ENCODE measurements around the gene KIF6.

DNA sequence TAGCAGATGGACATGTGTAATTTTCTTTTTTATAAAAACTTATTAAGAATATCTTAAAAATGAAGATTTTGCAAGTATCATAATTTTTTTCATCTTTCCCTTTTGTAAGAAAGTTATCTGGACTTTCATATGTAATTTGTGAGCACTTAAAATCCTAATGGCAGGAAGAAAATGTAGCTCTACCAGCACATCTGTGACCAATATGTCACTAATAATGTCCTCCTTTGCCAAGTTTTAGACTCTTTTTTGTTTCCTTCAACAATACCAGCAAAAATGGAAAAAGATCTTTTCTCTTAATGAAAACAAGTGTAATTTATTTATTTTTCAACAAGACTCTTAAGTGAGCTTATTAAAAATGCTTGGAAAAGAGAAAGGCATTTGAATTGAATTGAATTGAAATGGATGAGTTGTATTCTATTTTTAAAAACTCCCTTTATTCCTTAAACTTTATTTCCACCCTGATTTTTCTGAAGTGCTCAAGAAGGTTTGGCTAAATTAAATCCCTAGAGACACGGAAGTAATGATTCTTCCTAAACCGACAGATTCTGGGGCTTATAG, 110.7 kb downstream of the KIF6 start:
- no peak for TF ChIP-seq EZH2 (IDR thresholded peaks at IDR 0.05; ENCODE audit: low read length)
- TF ChIP-seq, protein P1, sequence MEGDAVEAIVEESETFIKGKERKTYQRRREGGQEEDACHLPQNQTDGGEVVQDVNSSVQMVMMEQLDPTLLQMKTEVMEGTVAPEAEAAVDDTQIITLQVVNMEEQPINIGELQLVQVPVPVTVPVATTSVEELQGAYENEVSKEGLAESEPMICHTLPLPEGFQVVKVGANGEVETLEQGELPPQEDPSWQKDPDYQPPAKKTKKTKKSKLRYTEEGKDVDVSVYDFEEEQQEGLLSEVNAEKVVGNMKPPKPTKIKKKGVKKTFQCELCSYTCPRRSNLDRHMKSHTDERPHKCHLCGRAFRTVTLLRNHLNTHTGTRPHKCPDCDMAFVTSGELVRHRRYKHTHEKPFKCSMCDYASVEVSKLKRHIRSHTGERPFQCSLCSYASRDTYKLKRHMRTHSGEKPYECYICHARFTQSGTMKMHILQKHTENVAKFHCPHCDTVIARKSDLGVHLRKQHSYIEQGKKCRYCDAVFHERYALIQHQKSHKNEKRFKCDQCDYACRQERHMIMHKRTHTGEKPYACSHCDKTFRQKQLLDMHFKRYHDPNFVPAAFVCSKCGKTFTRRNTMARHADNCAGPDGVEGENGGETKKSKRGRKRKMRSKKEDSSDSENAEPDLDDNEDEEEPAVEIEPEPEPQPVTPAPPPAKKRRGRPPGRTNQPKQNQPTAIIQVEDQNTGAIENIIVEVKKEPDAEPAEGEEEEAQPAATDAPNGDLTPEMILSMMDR (optimal IDR thresholded peaks at IDR 0.05 in 1 of 3, IDR thresholded peaks at IDR 0.05 in 1 of 3, conservative IDR thresholded peaks at IDR 0.05 in 1 of 3; ENCODE audit: extremely low read depth in 1 of 3, insufficient read depth in 2 of 3, low read length in 3 of 3): no peak
